ENCODE results near the gene GYPB.
"Not testable (repeated sequence)": the region's sequence is repeated elsewhere in the genome, so short reads cannot be mapped to it uniquely, and the experiment has no call there.

DNA sequence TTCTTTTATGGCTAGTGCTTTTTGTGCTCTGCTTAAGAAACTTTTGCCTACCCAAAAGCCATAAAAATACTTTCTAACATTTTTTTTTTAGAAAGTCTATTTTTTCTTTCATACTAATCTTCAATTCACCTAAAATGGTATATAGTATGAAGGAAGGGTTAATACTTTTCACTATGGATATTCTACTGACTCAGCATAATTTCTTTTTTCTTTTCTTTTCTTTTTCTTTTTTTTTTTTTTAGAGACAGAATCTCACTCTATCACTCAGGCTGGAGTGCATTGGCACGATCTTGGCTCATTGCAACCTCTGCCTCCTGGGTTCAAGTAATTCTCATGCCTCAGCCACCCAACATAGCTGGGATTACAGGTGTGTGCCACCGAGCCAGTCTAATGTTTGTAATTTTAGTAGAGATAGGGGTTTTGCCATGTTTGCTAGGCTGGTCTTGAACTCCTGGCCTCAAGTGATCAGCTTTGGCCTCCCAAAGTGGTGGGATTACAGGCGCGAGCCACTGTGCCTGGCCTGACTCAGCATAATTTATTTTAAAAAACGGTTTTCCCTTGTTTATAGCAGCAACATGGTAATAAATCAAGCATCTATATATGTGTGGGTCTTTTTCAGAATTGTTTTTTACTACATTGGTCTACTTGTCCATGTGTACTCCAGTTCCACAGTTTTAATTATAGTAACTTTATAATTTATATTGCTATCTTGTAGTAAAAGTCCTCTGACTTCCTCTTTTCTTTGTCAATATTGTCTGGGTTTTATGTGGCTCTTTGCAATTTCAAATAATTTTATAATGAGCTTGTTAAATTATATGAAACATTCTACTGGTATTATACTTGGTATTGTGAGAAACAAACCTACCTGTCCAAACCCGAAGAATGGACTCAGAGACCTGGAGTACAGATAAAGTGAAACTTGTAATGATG is 30.6 kb upstream of the GYPB start:
- TF ChIP-seq CTCF (conservative IDR thresholded peaks at IDR 0.05 in 1 of 2, IDR thresholded peaks at IDR 0.05 in 1 of 2; ENCODE audit: extremely low read depth in 1 of 2, insufficient read depth in 1 of 2, low read depth in 1 of 2, low read length in 2 of 2); EZH2 (IDR thresholded peaks at IDR 0.05; ENCODE audit: borderline replicate concordance, low read length): not testable (repeated sequence)

All from mammary epithelial cell (primary cell).